Parathyroid adenoma (tissue), 2 donors: ENCODE measurements around the gene ELANE.
A peak's percentile ranks its signal among the peaks of the same experiment; 100 is the strongest.

Source experiments
- H2AFZ ChIP-seq: fragments of 300-600 bp; sonication (generic); one replicate; pipeline ENCODE4 v1.7.0; 2017; ENCODE audit warnings: antibody characterized with exemption, mild to moderate bottlenecking
- H3K27ac ChIP-seq: fragments of 300-600 bp; sonication (generic); one replicate; pipeline ENCODE4 v1.7.0; 2017
- H3K27me3 ChIP-seq: fragments of 300-600 bp; sonication (generic); one replicate; pipeline ENCODE4 v1.7.0; 2017; ENCODE audit warnings: low read length; ENCODE audit not compliant: control insufficient read depth, insufficient read depth
- H3K36me3 ChIP-seq: fragments of 300-600 bp; sonication (generic); one replicate; pipeline ENCODE4 v1.7.0; 2017; ENCODE audit warnings: low read length; ENCODE audit not compliant: control insufficient read depth, insufficient read depth
- H3K4me1 ChIP-seq: fragments of 300-600 bp; sonication (generic); one replicate; pipeline ENCODE4 v1.7.0; 2017; ENCODE audit warnings: control low read depth
- H3K4me2 ChIP-seq: fragments of 300-600 bp; sonication (generic); one replicate; pipeline ENCODE4 v1.7.0; 2017; ENCODE audit warnings: low read length
- H3K4me3 ChIP-seq: fragments of 300-600 bp; sonication (generic); one replicate; pipeline ENCODE4 v1.7.0; 2017; ENCODE audit warnings: low read depth, low read length
- H3K79me2 ChIP-seq: fragments of 300-600 bp; sonication (generic); one replicate; pipeline ENCODE4 v1.7.0; 2017; ENCODE audit warnings: control low read depth
- H3K9ac ChIP-seq: fragments of 300-600 bp; sonication (generic); one replicate; pipeline ENCODE4 v1.7.0; 2017; ENCODE audit warnings: mild to moderate bottlenecking
- H3K9me3 ChIP-seq: fragments of 300-600 bp; sonication (generic); one replicate; pipeline ENCODE4 v1.7.0; 2017; ENCODE audit warnings: low read length; ENCODE audit not compliant: control insufficient read depth
- CTCF ChIP-seq: fragments of 300-600 bp; sonication (generic); IDR thresholded peaks from one replicate; pipeline ENCODE4 v1.7.0; 2017; ENCODE audit warnings: antibody characterized with exemption, mild to moderate bottlenecking
- donor health status: primary hyperparathyroidism.

The ELANE gene

GRCh38 chr19:821231-821824 is 30.8 kb upstream of the ELANE start:
- no peak overlapping the region for H3K27ac ChIP-seq
- H3K4me3 ChIP-seq, result no peak overlapping the region
- no peaks in the 10 kb centered on the region for H3K27me3 ChIP-seq

GRCh38 chr19:821825-822503 is 30.1 kb upstream of the ELANE start, which contains the start of gene PLPPR3:
Gene PLPPR3 (minus strand): TSS chr19:821955. CDS start chr19:821559, 396 bp downstream.
- Histone ChIP-seq H3K9ac (no peak within 1 kb of the TSS), H3K36me3 (no peaks in the 10 kb centered on the region), H3K4me1 (no peaks in the 10 kb centered on the region), H3K9me3 (no peaks in the 10 kb centered on the region), H3K27me3 (no peaks in the 10 kb centered on the region), H3K4me2 (peak within 1 kb of the TSS; percentile 59), H3K4me3 (no peak within 1 kb of the TSS), H3K27ac (no peak within 1 kb of the TSS), H2AFZ (peak within 1 kb of the TSS; percentile 63), H3K79me2 (no peaks in the 10 kb centered on the region)
- TF ChIP-seq CTCF, result no peak

More at GRCh38 chr19:821231-821824, 30.8 kb upstream of the ELANE start:
- peak overlapping the region; percentile 63 for H2AFZ ChIP-seq
- no peaks in the 10 kb centered on the region for H3K36me3 ChIP-seq
- H3K79me2 ChIP-seq, result no peaks in the 10 kb centered on the region
- peak overlapping the region; percentile 59 for H3K4me2 ChIP-seq
- no peaks in the 10 kb centered on the region for H3K9me3 ChIP-seq
- no peak overlapping the region for H3K9ac ChIP-seq
- TF ChIP-seq CTCF, result no peak
- H3K4me1 ChIP-seq, result no peaks in the 10 kb centered on the region

- Histone ChIP-seq H3K4me1 (no peaks in the 10 kb centered on the region), H2AFZ (no peak overlapping the region), H3K79me2 (no peaks in the 10 kb centered on the region), H3K4me3 (no peak overlapping the region), H3K36me3 (no peaks in the 10 kb centered on the region), H3K4me2 (no peak overlapping the region), H3K9me3 (no peaks in the 10 kb centered on the region), H3K27ac (no peak overlapping the region), H3K27me3 (no peaks in the 10 kb centered on the region), H3K9ac (no peak overlapping the region)
- TF ChIP-seq CTCF, result no peak
Measured at GRCh38 chr19:823565-824121, 28.5 kb upstream of the ELANE start.

GRCh38 chr19:824885-825284 is 27.2 kb upstream of the ELANE start:
- Histone ChIP-seq H3K4me3 (no peak overlapping the region), H3K79me2 (no peaks in the 10 kb centered on the region), H3K36me3 (no peaks in the 10 kb centered on the region), H3K9ac (no peak overlapping the region), H3K27me3 (no peaks in the 10 kb centered on the region), H3K9me3 (no peaks in the 10 kb centered on the region), H3K4me1 (no peaks in the 10 kb centered on the region), H3K4me2 (no peak overlapping the region), H2AFZ (no peak overlapping the region), H3K27ac (no peak overlapping the region)
- no peak for TF ChIP-seq CTCF
